ENCODE results near the gene PHF8.

Gene PHF8

DNA sequence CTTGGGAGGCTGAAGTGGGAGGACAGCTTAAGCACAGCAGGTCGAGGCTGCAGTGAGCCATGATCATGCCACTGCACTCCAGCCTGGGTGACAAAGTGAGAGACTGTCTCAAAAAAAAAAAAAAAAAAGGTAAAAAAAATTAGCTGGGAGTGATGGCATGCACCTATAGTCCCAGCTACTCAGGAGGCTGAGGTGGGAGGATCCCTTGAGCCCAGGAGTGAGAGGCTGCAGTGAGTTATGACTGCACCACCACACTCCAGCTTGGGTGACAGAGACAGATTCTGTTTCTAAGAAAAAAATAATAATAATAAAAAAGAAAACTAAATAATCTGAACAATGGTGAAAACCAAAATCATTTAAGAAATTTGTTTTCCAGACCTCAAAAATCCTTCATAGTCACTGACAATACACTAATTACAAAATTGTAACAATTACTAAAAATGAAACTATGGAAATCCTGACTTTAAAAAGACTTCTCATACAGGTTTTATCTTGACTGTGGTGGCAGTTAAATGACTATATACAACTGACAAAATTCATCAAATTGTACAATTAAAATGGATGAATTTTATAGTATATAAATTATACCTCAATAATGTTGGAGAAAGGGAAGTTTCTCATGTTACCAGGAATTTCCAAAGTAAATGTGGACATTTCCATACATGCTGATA is 31.3 kb downstream of the PHF8 start:
- no peak for DNase-seq

DNA sequence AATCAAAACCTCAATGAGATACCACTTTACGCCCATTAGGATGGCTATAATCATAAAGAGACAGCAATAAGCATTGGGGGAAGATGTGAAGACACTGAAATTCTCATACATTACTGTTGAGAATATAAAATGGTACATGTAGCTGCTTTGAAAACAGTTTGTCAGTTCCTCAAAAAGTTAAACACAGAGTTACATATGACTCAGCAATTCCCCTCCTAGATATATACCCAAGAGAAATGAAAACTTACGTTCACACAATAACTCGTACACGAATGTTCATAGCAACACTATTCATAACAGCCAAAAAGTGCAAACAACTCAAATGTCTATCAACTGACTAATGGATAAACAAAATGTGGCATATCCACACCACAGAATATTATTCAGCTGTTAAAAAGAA is 36.6 kb downstream of the PHF8 start:
- DNase-seq = peak; percentile 28

DNA sequence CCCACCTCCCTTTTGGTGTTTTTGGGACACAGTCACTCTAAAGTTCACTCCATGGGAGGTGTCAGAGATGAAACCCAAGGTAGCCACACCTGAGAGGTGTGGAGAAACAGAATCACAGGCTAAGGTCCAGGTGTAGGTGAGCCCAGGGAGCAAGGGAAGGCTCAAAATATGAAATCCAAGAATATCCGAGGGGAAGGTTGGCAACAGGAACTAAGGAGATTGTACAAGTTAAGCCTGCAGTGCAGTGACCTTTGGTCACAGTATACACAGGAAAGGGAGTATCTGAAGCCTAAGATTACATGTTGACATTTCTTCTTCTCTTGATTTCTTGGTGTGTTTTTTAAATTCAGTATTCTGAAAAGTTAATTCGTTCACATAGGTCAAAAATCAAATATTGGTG is 46.5 kb downstream of the PHF8 start:
- DNase-seq = no peak

DNA sequence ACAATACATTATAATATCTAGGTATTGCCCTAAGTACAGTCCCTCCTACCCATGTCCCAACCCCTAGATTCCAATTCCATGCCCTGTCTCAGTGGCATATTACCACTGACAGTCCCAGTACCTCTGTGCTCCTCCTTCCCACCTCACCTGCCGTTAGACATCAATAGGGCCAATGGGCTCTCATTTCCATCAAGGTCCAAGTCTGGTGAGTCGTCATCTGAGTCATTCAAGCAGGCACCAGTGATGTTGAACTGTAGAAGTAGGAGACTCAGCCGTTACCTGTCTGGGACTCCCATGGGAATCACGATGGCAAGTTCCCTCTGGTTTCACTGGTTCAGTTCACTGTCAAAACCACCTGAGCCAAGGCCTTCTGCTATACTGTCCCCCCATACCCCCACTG is 51.7 kb downstream of the PHF8 start:
- DNase-seq = no peak

DNA sequence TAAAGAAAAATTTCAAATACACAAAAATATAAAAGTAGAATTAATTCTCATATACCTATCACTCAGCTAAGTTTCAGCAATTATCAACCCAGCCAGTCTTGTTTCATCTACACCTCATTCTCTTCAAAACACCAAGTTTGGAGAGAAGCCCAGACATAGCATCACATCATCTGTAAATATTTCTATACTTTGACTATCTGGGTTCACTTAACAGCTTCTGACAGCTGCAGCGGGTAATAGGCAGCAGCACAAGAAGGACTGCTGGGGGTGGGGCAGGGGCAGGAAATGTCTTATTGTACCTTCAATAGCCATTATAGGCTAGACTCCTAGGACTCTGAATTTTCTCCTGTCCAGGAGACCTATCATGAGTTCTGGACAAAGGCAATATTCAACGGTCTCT is 54.1 kb downstream of the PHF8 start:
- no peak for DNase-seq

DNA sequence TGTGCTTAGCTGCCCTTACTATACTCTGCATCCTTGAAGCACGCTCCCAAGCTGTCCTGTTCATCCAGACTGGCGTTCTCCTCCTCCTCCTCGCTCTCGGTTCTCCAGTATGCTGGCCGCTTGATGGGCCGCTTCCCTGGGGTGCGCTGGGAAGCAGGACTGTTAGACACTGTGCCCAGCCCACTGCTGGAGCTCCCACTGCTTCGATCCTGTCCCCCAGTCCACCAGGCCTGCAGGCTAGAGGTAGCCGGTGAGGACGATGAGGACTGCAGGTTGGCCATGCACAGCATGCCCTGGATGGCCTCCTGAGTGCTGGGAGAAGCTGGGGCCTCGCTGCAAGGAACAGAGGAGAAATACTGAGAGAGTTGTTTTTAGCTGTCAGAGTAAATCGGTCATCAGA is 59.4 kb downstream of the PHF8 start:
- DNase-seq = no peak

DNA sequence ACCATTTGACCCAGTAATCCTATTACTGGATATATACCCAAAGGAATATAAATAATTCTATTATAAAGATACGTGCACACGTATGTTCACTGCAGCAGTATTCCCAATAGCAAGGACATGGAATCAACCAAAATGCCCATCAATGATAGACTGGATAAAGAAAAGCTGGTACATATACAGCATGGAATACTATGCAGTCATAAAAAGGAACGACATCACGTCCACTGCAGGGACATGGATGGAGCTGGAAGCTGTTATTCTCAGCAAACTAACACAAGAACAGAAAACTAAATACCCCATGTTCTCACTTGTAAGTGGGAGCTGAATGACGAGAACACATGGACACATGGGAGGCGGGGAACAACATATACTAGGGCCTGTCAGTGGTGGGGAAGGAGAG is 69.7 kb downstream of the PHF8 start:
- DNase-seq = no peak

DNA sequence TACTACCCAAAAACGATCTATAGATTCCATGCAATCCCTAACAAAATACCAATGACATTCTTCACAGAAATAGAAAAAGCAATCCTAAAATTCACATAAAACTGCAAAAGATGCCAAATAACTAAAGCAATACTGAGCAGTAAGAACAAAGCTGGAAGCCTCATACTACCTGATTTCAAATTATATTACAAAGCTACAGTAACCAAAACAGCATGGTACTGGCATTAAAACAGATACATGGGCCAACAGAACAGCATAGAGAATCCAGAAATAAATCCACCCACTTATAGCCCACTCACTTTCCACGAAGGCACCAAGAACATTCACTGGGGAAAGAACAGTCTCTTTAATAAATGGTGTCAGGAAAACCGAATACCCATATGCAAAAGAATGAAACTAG is 74.7 kb downstream of the PHF8 start:
- DNase-seq = no peak

DNA sequence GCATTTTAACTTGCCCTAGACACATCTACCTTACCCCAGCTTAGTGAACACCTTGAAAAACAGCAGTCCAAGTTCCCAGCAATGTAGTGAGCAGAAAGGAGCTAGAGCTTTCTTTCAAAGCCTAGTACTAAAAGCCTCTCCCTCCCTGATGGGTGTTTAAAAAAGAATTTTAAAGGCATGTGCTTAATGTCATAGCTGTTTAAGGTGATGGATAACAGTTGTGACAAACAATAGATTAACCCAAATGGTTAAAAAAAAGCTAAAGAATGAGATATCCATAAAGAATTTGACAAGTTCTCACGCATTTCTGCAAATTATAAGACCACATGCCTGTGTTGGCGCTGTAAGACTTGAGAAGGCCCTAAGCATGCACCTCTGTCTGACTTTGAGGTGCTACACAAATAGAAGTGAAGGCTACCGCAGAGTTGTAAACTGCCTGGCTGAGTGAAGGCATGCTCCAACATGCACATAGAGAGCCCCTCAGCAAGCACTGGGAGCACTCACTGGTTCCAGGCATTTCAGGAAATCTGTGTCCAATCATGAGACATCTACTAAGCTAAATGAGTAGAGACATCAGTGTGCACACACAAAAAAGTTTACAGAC is 94.0 kb downstream of the PHF8 start:
- DNase-seq = no peak

DNA sequence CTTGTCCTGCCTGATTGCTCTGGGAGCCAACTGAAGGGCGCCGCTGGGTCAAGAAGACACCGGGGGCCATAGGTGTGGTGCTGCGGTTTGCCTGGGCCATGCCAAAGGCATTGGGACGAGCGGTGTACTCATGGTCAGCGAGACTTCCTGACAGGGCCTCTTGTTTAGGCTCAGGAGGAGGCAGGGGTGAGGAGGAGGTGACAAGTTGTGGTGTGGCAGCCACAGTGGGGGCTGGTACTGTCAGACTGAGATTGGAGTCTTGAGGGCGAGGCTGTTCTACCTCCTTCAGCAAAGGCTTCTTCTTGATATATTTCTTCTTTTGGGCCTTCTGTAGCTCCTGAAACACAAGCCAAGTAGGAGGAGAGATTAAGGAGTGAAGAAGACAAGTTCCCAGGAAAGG is 104.1 kb downstream of the PHF8 start:
- no peak for DNase-seq

DNA sequence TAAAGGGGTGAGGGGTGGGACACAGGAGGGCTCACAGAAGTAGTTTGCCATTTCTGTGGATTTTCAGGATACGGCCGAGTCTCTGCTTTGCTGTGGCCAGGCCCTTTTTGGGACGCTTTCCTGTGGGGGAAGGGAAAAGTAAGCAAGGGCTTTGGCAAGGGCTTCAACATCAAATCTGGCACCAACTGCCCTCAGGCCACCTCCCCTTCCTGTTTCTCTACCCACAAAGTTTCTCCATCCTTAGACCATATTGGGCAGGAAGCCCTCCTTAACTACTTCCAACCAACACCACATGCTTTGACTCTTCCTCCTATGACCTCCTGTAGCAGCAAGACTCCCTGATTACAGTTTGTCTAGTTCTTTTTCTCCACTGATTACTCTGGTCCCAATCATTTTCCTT is 105.1 kb downstream of the PHF8 start:
- DNase-seq = peak; percentile 4

DNA sequence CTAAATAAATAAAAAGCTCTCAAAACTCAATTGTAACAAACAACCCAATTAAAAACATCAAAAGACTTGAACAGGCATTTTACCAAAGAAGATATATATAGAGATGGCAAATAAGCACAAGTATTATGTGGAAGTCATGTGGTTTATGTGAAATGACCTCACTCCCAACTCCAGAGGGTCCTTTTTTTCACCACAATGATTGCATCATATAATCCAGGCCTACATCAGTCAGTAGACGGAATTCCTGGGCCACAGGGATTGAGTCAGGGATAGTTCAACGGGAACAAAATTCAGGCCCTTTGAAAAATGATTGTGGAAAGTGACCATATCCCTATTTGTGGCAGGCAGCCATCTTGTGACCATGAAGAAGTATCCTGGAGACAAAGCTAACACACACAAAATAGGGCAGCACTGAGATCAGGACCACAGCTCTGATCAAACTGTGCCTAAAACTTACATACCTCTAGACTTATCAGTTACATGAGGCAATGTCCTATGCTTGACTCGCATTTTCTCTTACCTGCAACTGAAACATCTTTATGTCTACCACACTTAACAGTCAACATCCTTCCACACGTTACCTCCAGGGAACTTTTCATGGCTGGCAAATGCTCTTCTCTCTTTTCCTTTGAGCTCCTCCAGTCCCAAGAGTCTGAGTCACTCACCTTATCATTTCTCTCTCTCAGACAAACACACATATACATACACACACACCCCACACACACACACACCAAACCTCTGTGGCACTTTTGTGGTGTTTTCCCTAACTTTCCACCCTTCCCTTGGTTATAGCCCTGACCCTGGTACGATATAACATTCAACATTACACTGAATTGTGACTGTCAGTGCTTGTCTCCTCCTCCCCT is 113.5 kb downstream of the PHF8 start:
- DNase-seq = peak; percentile 33

DNA sequence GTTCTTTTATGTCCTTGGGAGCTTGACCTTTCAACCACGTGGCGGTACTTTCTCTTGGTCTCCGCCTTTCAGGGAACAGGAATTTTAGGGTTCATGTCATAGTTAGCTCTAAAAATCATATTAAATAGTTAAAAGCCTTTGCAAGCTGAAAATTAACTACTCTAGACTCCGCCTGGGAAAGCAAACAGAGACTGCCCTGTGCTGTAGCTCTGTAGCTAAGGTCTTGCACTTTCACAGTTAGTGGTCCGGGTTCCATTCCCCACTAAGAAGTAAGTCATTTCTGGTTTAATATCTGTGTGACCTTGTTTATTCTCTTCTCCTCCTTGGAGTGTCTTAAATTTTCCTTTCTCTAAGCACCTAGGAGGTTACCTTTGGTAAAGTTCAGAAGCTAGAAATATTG is 118.2 kb downstream of the PHF8 start:
- no peak for DNase-seq

DNA sequence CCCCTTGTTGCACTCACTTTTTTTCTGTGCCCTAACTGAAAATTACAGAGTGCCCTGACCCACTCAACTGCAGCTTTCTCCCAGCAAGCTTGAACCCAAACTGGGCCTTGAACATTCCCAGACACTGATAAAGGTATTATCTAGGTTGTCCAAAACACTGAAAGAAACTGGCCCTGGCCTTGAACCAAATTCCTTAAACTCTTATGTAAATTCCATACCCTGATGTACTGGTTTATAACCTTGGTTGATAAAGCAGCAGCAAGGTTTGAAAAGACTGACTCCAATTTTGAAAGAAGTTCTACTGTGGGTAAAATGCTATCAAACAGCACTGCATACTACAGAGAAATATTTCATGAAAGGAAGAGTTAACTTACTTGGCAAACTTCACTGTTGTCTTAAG is 125.6 kb downstream of the PHF8 start:
- no peak for DNase-seq

DNA sequence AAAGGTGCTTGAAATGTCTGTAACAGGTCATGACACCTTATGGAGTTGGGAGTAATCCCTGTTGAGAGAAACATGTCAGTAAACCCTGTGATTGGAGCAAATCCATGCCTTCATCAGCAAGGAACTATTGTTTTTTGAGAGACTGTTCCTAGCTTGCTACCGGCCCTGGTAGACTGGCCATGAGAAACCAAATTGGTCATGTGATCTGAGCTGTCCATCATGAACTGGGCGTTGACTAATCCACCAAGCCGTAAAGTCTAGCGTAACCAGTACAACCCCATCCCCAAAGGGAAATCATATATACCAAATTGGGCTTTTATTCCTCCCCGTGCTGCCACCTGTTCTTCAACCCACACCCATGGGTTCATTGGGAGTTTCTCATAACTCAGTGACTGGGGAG is 143.7 kb downstream of the PHF8 start:
- no peak for DNase-seq

DNA sequence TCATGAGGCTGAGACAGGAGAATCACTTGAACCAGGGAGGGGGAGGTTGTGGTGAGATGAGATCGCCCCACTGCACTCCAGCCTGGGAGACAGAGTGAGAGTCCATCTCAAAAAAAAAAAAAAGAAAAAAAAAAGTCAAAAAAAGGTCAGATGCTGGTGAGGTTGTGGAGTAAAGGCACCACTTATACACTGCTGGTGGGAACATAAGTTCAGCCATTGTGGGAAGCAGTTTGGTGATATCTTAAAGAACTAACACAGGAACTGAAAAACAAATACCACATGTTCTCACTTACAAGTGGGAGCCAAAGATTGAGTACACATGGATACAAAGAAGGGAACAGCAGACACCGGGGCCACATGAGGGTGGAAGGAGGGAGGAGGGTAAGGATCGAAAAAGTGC is 149.0 kb downstream of the PHF8 start:
- DNase-seq = no peak

Measured in suppressor macrophage treated with lipopolysaccharide for 4 hours (primary cell).